Right renal cortex interstitium (tissue), 3 donors: ENCODE measurements around the gene STOML2. TPM values are rescaled to one million over a fixed set of nuclear protein-coding genes. Genes with fewer than 3 reads are reported as not detected.

Source experiments
- polyA plus RNA-seq, 3 donors: library from polyadenylated mRNA; unstranded; fragments of 120-200 nt; gene quantifications; one replicate each; pipeline ENCODE4 v1.2.1, GENCODE V29; 2013; ENCODE audit not compliant: insufficient read length in 3 of 3

Gene STOML2
- polyA plus RNA-seq, 3 donors = 131 to 138 (median 136) TPM

Other genes with a start within 250 kb of the STOML2 start
- gene PHF24, start 144.8 kb downstream of the STOML2 start, polyA plus RNA-seq = under 1 TPM; 0.17 to 0.21 (median 0.19) TPM
- gene DNAJB5, start 113.4 kb downstream of the STOML2 start, polyA plus RNA-seq = 10 to 100 TPM; 10.3 to 11.7 (median 10.8) TPM
- 100 to 1,000 TPM; 270 to 279 (median 279) TPM for gene VCP, start 30.5 kb downstream of the STOML2 start, polyA plus RNA-seq
- 10 to 100 TPM; 41.3 to 44.6 (median 42.1) TPM for gene FANCG, start 23.2 kb downstream of the STOML2 start, polyA plus RNA-seq
- 10 to 100 TPM; 30.2 to 34.3 (median 30.4) TPM for gene PIGO, start 6.5 kb downstream of the STOML2 start, polyA plus RNA-seq
- gene ATOSB, start 12.7 kb upstream of the STOML2 start, polyA plus RNA-seq = 10 to 100 TPM; 11.8 to 12.3 (median 12.0) TPM
- gene UNC13B, start 58.9 kb upstream of the STOML2 start, polyA plus RNA-seq = 10 to 100 TPM; 27.7 to 30.3 (median 28.6) TPM